SJSA1 (cell line): ENCODE measurements around the gene EHBP1. TPM values are rescaled to one million over a fixed set of nuclear protein-coding genes. Genes with fewer than 3 reads are reported as not detected.

ENCODE experiments used
- DNase-seq, 2 experiments: peaks; one replicate each; pipeline ENCODE4 v3.0.0-alpha.2; 2015 to 2020; ENCODE audit warnings: low spot score in 2 of 2, low read depth in 1 of 2
- H3K27ac ChIP-seq: fragments of 250-450 bp; sonication (Bioruptor Pico); 2 replicates; pipeline ENCODE4 v1.5.1; 2020; ENCODE audit warnings: mild to moderate bottlenecking, moderate library complexity
- H3K27me3 ChIP-seq: fragments of 250-450 bp; sonication (Bioruptor Pico); replicated peaks from 2 replicates; pipeline ENCODE4 v1.5.1; 2020; ENCODE audit warnings: mild to moderate bottlenecking, moderate library complexity
- H3K36me3 ChIP-seq: fragments of 250-450 bp; sonication (Bioruptor Pico); 2 replicates; pipeline ENCODE4 v1.5.1; 2020; ENCODE audit warnings: mild to moderate bottlenecking
- H3K4me1 ChIP-seq: fragments of 250-450 bp; sonication (Bioruptor Pico); replicated peaks from 2 replicates; pipeline ENCODE4 v1.6.1; 2021; ENCODE audit warnings: mild to moderate bottlenecking
- H3K4me3 ChIP-seq: fragments of 250-450 bp; sonication (Bioruptor Pico); 2 replicates; pipeline ENCODE4 v1.5.1; 2020; ENCODE audit warnings: mild to moderate bottlenecking
- H3K9me3 ChIP-seq: fragments of 250-450 bp; sonication (Bioruptor Pico); replicated peaks from 2 replicates; pipeline ENCODE4 v1.5.1; 2020; ENCODE audit warnings: mild to moderate bottlenecking
- total RNA-seq: library from RNA; depleted of rRNA; stranded (reverse); fragments of >200 nt; shearing (Covaris generic); gene quantifications from 2 replicates; pipeline ENCODE4 v1.2.3, GENCODE V29; 2014

Gene EHBP1
- total RNA-seq, 1 experiment from 2014 or later: 60.1 TPM

GRCh38 chr2:62812921-62813825 lies 107.7 kb downstream of the EHBP1 start:
- H3K27me3 ChIP-seq: no peaks in the 10 kb centered on the region
- H3K27ac ChIP-seq: no peak overlapping the region
- no peaks in the 10 kb centered on the region for H3K9me3 ChIP-seq
- H3K4me3 ChIP-seq: no peak overlapping the region
- peaks cover 18% of the 10 kb centered on the region for H3K4me1 ChIP-seq
- no peak for DNase-seq
- no peaks in the 10 kb centered on the region for H3K36me3 ChIP-seq

- H3K4me3 ChIP-seq: no peak overlapping the region
- no peaks in the 10 kb centered on the region for H3K36me3 ChIP-seq
- no peaks in the 10 kb centered on the region for H3K9me3 ChIP-seq
- DNase-seq: peak; percentile 32 to 59
- no peak overlapping the region for H3K27ac ChIP-seq
- peaks cover 18% of the 10 kb centered on the region for H3K4me1 ChIP-seq
- no peaks in the 10 kb centered on the region for H3K27me3 ChIP-seq
Measured at GRCh38 chr2:62814123-62814522, 108.6 kb downstream of the EHBP1 start.

GRCh38 chr2:62817348-62817747 lies 111.8 kb downstream of the EHBP1 start:
- H3K4me1 ChIP-seq: peaks cover 10% of the 10 kb centered on the region
- no peak overlapping the region for H3K4me3 ChIP-seq
- H3K9me3 ChIP-seq: no peaks in the 10 kb centered on the region
- no peak for DNase-seq
- no peaks in the 10 kb centered on the region for H3K27me3 ChIP-seq
- no peaks in the 10 kb centered on the region for H3K36me3 ChIP-seq
- no peak overlapping the region for H3K27ac ChIP-seq

- peaks cover 12% of the 10 kb centered on the region for H3K4me1 ChIP-seq
- no peaks in the 10 kb centered on the region for H3K9me3 ChIP-seq
- DNase-seq: no peak
- H3K36me3 ChIP-seq: no peaks in the 10 kb centered on the region
- no peaks in the 10 kb centered on the region for H3K27me3 ChIP-seq
- no peak overlapping the region for H3K27ac ChIP-seq
- no peak overlapping the region for H3K4me3 ChIP-seq
Measured at GRCh38 chr2:62817995-62818713, 112.6 kb downstream of the EHBP1 start.

- no peak overlapping the region for H3K27ac ChIP-seq
- no peaks in the 10 kb centered on the region for H3K27me3 ChIP-seq
- H3K4me3 ChIP-seq: no peak overlapping the region
- peaks cover 31% of the 10 kb centered on the region for H3K4me1 ChIP-seq
- H3K9me3 ChIP-seq: no peaks in the 10 kb centered on the region
- peaks cover 13% of the 10 kb centered on the region for H3K36me3 ChIP-seq
- DNase-seq: no peak
Measured at GRCh38 chr2:62822549-62822948, 117.0 kb downstream of the EHBP1 start.

- no peaks in the 10 kb centered on the region for H3K9me3 ChIP-seq
- peaks cover 15% of the 10 kb centered on the region for H3K36me3 ChIP-seq
- DNase-seq: no peak
- no peak overlapping the region for H3K27ac ChIP-seq
- H3K4me3 ChIP-seq: no peak overlapping the region
- peaks cover 31% of the 10 kb centered on the region for H3K4me1 ChIP-seq
- H3K27me3 ChIP-seq: no peaks in the 10 kb centered on the region
Measured at GRCh38 chr2:62824388-62824787, 118.9 kb downstream of the EHBP1 start.

GRCh38 chr2:62826141-62826540 lies 120.6 kb downstream of the EHBP1 start:
- Histone ChIP-seq H3K27ac (peak overlapping the region; percentile 80), H3K9me3 (no peaks in the 10 kb centered on the region), H3K4me3 (no peak overlapping the region), H3K36me3 (peaks cover 22% of the 10 kb centered on the region), H3K4me1 (peaks cover 31% of the 10 kb centered on the region), H3K27me3 (no peaks in the 10 kb centered on the region)
- peak in 1 of 2 experiments; percentile 67 for DNase-seq

- peaks cover 24% of the 10 kb centered on the region for H3K36me3 ChIP-seq
- DNase-seq: no peak
- peak overlapping the region; percentile 80; the same call in 1 of the 2 replicates for H3K27ac ChIP-seq
Measured at GRCh38 chr2:62826953-62827675, 121.6 kb downstream of the EHBP1 start.

GRCh38 chr2:62831729-62832128 lies 126.2 kb downstream of the EHBP1 start:
- H3K4me1 ChIP-seq: peaks cover 4% of the 10 kb centered on the region
- H3K9me3 ChIP-seq: no peaks in the 10 kb centered on the region; the same call in 1 of the 2 replicates
- H3K27ac ChIP-seq: no peak overlapping the region
- H3K36me3 ChIP-seq: peaks cover 46% of the 10 kb centered on the region
- no peak for DNase-seq
- H3K27me3 ChIP-seq: no peaks in the 10 kb centered on the region
- no peak overlapping the region for H3K4me3 ChIP-seq

More at GRCh38 chr2:62826953-62827675, 121.6 kb downstream of the EHBP1 start:
- Histone ChIP-seq H3K4me1 (peaks cover 31% of the 10 kb centered on the region), H3K27me3 (no peaks in the 10 kb centered on the region), H3K9me3 (no peaks in the 10 kb centered on the region), H3K4me3 (no peak overlapping the region)

GRCh38 chr2:62844311-62845090 lies 139.0 kb downstream of the EHBP1 start:
- DNase-seq: no peak
- Histone ChIP-seq H3K36me3 (peaks cover 11% of the 10 kb centered on the region), H3K9me3 (peaks cover 2% of the 10 kb centered on the region; the same call in 1 of the 2 replicates), H3K27me3 (no peaks in the 10 kb centered on the region), H3K27ac (no peak overlapping the region), H3K4me3 (no peak overlapping the region), H3K4me1 (no peaks in the 10 kb centered on the region)

- Histone ChIP-seq H3K36me3 (peaks cover 11% of the 10 kb centered on the region), H3K4me1 (no peaks in the 10 kb centered on the region), H3K9me3 (peaks cover 2% of the 10 kb centered on the region; the same call in 1 of the 2 replicates), H3K27ac (no peak overlapping the region), H3K4me3 (no peak overlapping the region), H3K27me3 (no peaks in the 10 kb centered on the region)
- DNase-seq: no peak
Measured at GRCh38 chr2:62845256-62845655, 139.7 kb downstream of the EHBP1 start.

GRCh38 chr2:62852254-62852653 lies 146.7 kb downstream of the EHBP1 start:
- Histone ChIP-seq H3K4me3 (no peak overlapping the region), H3K36me3 (peaks cover 26% of the 10 kb centered on the region), H3K9me3 (no peaks in the 10 kb centered on the region), H3K4me1 (peaks cover 12% of the 10 kb centered on the region), H3K27me3 (no peaks in the 10 kb centered on the region), H3K27ac (no peak overlapping the region)
- DNase-seq: no peak
